Measurements from ENCODE around the gene STXBP1.

Gene STXBP1

DNA sequence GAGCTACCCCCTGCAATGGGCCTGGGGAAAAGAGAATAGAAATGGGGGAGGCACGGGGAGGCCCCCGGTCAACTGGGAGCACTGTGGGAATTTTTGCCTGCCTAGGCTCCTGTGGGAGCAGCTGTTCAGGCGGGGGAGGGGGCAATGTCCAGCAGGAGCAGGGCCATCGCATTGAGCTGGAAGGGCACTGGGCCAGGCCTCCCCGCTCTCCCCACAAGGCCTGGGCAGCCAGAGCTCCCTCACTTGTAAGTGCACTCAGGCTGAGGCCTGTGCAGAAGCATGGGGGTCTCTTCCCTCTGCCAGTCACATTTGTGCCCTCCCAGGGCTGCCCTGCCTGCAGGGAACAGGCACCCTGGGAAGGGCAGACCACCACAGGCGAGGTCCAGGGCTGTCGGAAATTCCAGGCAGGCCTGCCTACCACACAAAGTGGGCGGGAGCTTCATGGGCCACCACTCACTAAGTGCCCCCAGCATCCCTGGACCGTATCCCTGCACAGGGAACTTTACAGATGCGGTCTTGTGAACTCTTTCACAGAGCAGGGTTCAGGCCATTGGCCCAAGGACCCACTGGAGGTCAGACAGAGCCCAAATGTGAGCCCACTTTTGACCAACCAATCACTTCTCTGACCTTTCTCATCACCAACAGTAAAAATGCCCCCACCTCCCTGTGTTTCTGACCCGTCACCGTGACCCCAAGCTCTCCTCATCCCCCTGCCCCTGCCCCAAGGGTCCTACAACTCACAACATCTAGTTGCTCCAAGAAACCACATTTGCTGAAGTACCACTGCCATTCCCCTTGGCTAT is 93.7 kb downstream of the STXBP1 start:
- H4K20me1 ChIP-seq = peaks cover 0 to 39% (median 11%) of the 10 kb centered on the region in 11 experiments; a peak in 16 of 22 replicates
- TF ChIP-seq Cebpa-rat (IDR thresholded peaks at IDR 0.05) = no peak

DNA sequence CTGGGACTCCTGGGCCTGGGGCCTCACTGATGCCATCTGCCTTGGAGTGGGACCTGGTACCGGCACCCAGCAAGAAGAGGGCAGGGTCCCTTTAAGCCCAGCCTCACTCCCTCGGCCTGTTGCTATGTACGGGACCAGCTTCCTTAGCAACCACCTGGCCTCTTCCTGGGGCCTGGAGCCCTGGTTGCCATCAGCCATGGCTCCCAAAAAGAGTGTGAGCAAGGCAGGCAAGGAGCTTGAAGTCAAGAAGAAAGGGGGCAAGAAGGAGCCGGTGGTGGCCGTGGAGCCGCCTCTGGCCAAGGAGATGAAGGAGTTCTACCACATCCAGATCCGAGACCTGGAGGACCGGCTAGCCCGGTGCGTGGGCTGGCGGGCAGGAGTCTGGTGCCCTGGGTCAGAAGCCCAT is 94.8 kb downstream of the STXBP1 start, which contains the start of gene CFAP157:
Gene CFAP157, plus strand, starts transcription at position 153 of the 406 bp plus-strand sequence. Its CDS starts 44 bp downstream, at position 197.
- Histone ChIP-seq H3K36me3 (peaks cover 0 to 5% (median 0%) of the 10 kb centered on the region in 11 experiments; a peak in 2 of 22 replicates), H3K27ac (no peak within 1 kb of the TSS), H3K4me3 (no peak within 1 kb of the TSS), H3K4me1 (peaks cover 21 to 35% (median 30%) of the 10 kb centered on the region in 10 experiments), H3K4me2 (peak within 1 kb of the TSS in 10 of 11 experiments; percentile 3 to 60 (median 46); a peak in 19 of 22 replicates), H3K9me3 (replicated peaks in 1 of 11) (peaks cover 0 to 9% (median 0%) of the 10 kb centered on the region in 11 experiments; a peak in 6 of 22 replicates), H3K27me3 (no peaks in the 10 kb centered on the region), H3K9ac (no peak within 1 kb of the TSS), H4K20me1 (peaks cover 0 to 50% (median 22%) of the 10 kb centered on the region in 11 experiments; a peak in 19 of 22 replicates)
- TF ChIP-seq Cebpa-rat (IDR thresholded peaks at IDR 0.05) = no peak

More for the DNA sequence above, 93.7 kb downstream of the STXBP1 start:
- peaks cover 0 to 9% (median 0%) of the 10 kb centered on the region in 11 experiments; a peak in 6 of 22 replicates for H3K9me3 ChIP-seq (replicated peaks in 1 of 11)
- no peak overlapping the region for H3K4me2 ChIP-seq
- H3K9ac ChIP-seq = no peak overlapping the region
- peaks cover 11 to 24% (median 19%) of the 10 kb centered on the region in 10 experiments; a peak in 19 of 20 replicates for H3K4me1 ChIP-seq
- H3K36me3 ChIP-seq = peaks cover 0 to 5% (median 0%) of the 10 kb centered on the region in 11 experiments; a peak in 2 of 22 replicates
- H3K4me3 ChIP-seq = no peak overlapping the region
- H3K27me3 ChIP-seq = no peaks in the 10 kb centered on the region
- no peak overlapping the region for H3K27ac ChIP-seq

- H3K27ac ChIP-seq = no peak overlapping the region
- no peak overlapping the region for H3K9ac ChIP-seq
- H3K9me3 ChIP-seq (replicated peaks in 1 of 11) = peaks cover 0 to 9% (median 0%) of the 10 kb centered on the region in 11 experiments; a peak in 6 of 22 replicates
- peak overlapping the region in 9 of 11 experiments; percentile 21 to 60 (median 48); a peak in 16 of 22 replicates for H3K4me2 ChIP-seq
- no peak overlapping the region for H3K4me3 ChIP-seq
- peaks cover 25 to 44% (median 39%) of the 10 kb centered on the region in 10 experiments for H3K4me1 ChIP-seq
- H4K20me1 ChIP-seq = peaks cover 0 to 59% (median 31%) of the 10 kb centered on the region in 11 experiments; a peak in 19 of 22 replicates
- peaks cover 0 to 5% (median 0%) of the 10 kb centered on the region in 11 experiments; a peak in 2 of 22 replicates for H3K36me3 ChIP-seq
- TF ChIP-seq Cebpa-rat (IDR thresholded peaks at IDR 0.05) = no peak
- H3K27me3 ChIP-seq = no peaks in the 10 kb centered on the region
Observed at GRCh38 chr9:127707766-127708165, 95.7 kb downstream of the STXBP1 start.

- Histone ChIP-seq H3K27me3 (no peaks in the 10 kb centered on the region), H3K36me3 (peaks cover 0 to 5% (median 0%) of the 10 kb centered on the region in 11 experiments; a peak in 2 of 22 replicates), H3K4me3 (no peak overlapping the region), H4K20me1 (peaks cover 0 to 72% (median 44%) of the 10 kb centered on the region in 11 experiments; a peak in 19 of 22 replicates), H3K9me3 (replicated peaks in 1 of 11) (peaks cover 0 to 9% (median 0%) of the 10 kb centered on the region in 11 experiments; a peak in 6 of 22 replicates), H3K4me1 (peaks cover 26 to 51% (median 44%) of the 10 kb centered on the region in 10 experiments), H3K9ac (no peak overlapping the region), H3K27ac (no peak overlapping the region), H3K4me2 (no peak overlapping the region)
- TF ChIP-seq Cebpa-rat (IDR thresholded peaks at IDR 0.05) = no peak
Observed at GRCh38 chr9:127708952-127709587, 97.0 kb downstream of the STXBP1 start.

- H3K36me3 ChIP-seq = peaks cover 0 to 5% (median 0%) of the 10 kb centered on the region in 11 experiments; a peak in 2 of 22 replicates
- H4K20me1 ChIP-seq = peaks cover 0 to 72% (median 48%) of the 10 kb centered on the region in 11 experiments; a peak in 19 of 22 replicates
- H3K4me1 ChIP-seq = peaks cover 32 to 57% (median 49%) of the 10 kb centered on the region in 10 experiments
- H3K27ac ChIP-seq = no peak overlapping the region
- peaks cover 0 to 9% (median 0%) of the 10 kb centered on the region in 11 experiments; a peak in 6 of 22 replicates for H3K9me3 ChIP-seq (replicated peaks in 1 of 11)
- H3K4me3 ChIP-seq = no peak overlapping the region
- peak overlapping the region in 9 of 11 experiments; percentile 64 to 89 (median 81); a peak in 16 of 22 replicates for H3K4me2 ChIP-seq
- no peaks in the 10 kb centered on the region for H3K27me3 ChIP-seq
- no peak for TF ChIP-seq Cebpa-rat (IDR thresholded peaks at IDR 0.05)
- no peak overlapping the region for H3K9ac ChIP-seq
Observed at GRCh38 chr9:127710204-127710783, 98.2 kb downstream of the STXBP1 start.

DNA sequence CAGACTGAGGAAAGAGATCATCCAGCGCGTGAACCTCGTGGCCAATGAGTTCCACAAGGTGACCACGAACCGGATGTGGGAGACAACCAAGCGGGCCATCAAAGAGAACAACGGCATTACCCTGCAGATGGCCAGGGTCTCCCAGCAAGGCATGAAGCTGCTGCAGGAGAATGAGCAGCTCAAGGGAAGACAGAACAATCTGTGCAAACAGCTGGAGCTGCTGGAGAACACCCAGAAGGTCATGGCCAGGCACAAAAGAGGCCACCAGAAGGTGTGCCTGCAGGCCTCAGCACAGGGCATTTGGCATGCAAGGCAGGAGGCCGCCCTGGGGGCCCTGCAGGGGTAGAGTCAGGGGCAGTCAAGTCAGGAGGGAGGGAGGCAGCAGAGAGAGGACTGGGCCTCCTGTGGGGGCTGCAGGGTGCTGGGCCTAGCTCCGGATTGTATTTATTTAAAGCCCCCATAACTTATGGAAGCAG is 99.2 kb downstream of the STXBP1 start:
- Histone ChIP-seq H3K4me1 (peaks cover 35 to 62% (median 53%) of the 10 kb centered on the region in 10 experiments), H3K36me3 (peaks cover 0 to 5% (median 0%) of the 10 kb centered on the region in 11 experiments; a peak in 2 of 22 replicates), H3K27ac (no peak overlapping the region), H4K20me1 (peaks cover 0 to 64% (median 48%) of the 10 kb centered on the region in 11 experiments; a peak in 19 of 22 replicates), H3K9ac (peak overlapping the region in 6 of 11 experiments; percentile 7 to 60 (median 22); a peak in 6 of 22 replicates), H3K4me2 (peak overlapping the region; percentile 63 to 89 (median 81)), H3K27me3 (no peaks in the 10 kb centered on the region), H3K4me3 (no peak overlapping the region), H3K9me3 (replicated peaks in 1 of 11) (peaks cover 0 to 9% (median 0%) of the 10 kb centered on the region in 11 experiments; a peak in 6 of 22 replicates)
- TF ChIP-seq Cebpa-rat (IDR thresholded peaks at IDR 0.05) = no peak

DNA sequence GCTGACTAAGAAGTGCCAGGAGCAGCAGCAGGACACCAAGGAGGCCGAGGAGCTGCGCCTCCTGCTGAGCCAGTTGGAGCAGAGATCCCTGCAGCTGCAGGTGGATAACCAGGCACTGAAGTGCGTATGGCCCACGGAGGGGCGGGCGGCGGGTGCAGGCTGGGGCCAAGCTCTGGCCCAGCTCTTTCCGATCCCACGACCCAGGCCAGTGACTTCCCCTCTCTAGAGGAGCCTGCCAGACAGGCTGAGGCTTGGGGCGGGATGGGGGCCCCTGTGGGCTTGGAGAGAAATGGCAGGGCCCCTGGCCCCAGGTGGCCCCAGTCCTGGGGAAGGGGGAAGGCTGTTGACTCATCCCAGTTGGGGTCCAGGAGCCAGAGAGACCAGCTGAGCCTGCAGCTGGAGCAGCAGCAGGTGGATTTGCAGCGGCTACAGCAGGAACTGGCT is 99.8 kb downstream of the STXBP1 start:
- no peaks in the 10 kb centered on the region for H3K27me3 ChIP-seq
- H3K4me2 ChIP-seq = peak overlapping the region; percentile 63 to 89 (median 81)
- peaks cover 37 to 62% (median 55%) of the 10 kb centered on the region in 10 experiments for H3K4me1 ChIP-seq
- H4K20me1 ChIP-seq = peaks cover 0 to 61% (median 47%) of the 10 kb centered on the region in 11 experiments; a peak in 19 of 22 replicates
- peaks cover 0 to 5% (median 0%) of the 10 kb centered on the region in 11 experiments; a peak in 2 of 22 replicates for H3K36me3 ChIP-seq
- no peak overlapping the region; a peak in 1 of 20 replicates for H3K4me3 ChIP-seq
- peaks cover 0 to 9% (median 0%) of the 10 kb centered on the region in 11 experiments; a peak in 6 of 22 replicates for H3K9me3 ChIP-seq (replicated peaks in 1 of 11)
- TF ChIP-seq Cebpa-rat (IDR thresholded peaks at IDR 0.05) = no peak
- peak overlapping the region in 4 of 11 experiments; percentile 7 to 60 (median 33); a peak in 6 of 22 replicates for H3K9ac ChIP-seq
- no peak overlapping the region for H3K27ac ChIP-seq
